GM18520 (cell line): ENCODE results near the gene DNAJB14.
"Not testable (repeated sequence)": the region's sequence is repeated elsewhere in the genome, so short reads cannot be mapped to it uniquely, and the experiment has no call there.

Source experiments
- ATAC-seq: cut with Tn5 transposase; IDR thresholded peaks from one replicate; pipeline ENCODE4 v1.9.1; 2021; ENCODE audit not compliant: unreplicated experiment

The DNAJB14 gene

DNA sequence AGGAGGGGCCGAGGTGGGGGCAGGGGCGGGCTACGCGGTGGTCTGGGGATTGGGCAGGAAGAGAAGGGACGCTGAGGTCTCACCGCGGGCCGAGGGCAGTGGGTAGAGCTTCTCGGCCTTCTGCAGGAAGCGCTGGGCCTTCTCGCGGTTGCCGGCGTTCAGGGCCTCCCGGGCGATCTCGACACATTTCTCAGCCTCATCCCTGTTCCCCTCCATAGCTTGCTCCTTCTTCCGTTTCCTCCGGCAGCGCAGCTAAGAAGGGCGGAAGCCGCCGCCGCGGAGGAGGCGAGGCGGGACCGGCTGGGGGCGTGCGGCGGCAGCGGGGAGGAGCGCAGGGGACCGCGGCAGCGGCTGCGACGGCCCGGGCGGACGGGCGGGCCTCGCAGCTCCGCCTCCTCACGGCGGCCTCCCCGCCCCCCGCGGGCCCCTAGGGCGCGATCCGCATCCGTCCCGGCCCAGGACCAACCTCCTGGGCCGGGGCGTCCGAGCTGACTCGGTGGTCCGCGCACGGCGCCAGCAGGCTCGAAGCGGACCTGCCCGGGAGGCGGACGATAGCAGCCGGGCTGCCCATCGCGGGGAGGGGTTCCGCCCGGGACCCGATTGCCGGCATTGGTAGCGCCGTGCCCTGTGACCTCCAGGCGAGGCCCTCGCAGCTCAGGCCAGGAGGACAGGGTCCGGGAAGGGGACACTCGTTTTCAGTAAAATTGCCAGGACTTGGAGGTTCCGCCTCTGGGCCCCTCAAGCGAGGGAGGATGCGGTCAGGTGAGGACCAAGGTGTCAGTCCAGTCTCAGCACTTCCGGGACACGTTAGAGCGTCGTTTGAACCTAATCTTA is at the start of gene DNAJB14:
TSS of gene DNAJB14 (minus strand) at position 263 of the 834 bp plus-strand sequence. CDS start at position 216, 47 bp downstream.
- ATAC-seq = peak; percentile 28

DNA sequence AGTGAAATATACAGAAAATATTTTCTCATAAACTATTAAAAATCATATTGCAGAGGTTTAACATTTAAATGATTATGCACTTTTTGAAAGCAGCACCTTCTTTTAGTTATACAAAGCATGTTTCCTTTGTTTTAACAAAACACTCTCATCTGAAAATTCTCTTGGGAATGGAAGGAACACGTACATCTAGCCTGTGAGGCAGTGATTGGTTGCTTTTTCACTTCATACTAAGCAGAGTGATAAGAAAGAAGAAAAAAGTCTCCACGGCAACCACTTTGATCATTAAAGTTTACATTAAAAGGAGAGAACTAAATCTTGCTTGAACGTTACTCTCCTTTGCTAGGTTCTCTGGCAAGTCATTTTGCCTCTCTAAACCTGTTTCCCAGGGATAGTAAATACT is 45.3 kb upstream of the DNAJB14 start:
- ATAC-seq = no peak

DNA sequence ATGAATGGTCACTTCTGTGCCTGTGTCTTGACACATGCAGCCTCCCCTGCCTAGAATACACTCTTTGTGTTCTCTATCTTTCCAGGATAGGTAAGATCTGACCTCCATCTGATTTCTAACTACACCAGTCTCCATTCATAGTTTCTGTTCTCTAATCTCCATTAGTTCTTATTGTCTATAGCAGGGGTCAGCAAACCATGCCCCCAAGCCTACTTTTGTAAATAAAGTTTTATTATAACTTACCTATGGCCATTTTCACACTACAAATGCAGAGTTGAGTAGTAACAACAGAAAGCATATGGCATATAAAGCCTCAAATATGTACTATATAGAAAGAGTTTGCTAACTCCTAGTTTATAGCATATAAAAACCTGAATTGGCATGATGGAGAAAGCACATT is 41.3 kb upstream of the DNAJB14 start:
- ATAC-seq = no peak

DNA sequence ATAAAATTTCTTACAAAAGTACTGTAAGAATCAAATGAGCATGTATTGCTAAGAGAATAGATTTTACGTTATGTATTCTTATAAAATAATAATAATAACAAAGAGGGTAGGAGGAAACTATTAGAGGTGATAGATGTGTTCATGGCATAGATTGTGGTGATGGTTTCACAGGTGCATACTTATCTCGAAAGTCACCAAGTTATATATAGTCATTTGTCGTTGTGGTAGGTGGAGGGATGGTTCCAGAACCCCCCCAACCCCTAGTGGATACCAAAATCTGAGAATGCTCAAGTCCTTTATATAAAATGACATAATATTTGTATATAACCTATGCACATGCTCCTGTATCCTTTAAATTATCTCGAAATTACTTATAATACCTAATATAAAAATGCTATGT is 40.4 kb upstream of the DNAJB14 start:
- no peak for ATAC-seq

DNA sequence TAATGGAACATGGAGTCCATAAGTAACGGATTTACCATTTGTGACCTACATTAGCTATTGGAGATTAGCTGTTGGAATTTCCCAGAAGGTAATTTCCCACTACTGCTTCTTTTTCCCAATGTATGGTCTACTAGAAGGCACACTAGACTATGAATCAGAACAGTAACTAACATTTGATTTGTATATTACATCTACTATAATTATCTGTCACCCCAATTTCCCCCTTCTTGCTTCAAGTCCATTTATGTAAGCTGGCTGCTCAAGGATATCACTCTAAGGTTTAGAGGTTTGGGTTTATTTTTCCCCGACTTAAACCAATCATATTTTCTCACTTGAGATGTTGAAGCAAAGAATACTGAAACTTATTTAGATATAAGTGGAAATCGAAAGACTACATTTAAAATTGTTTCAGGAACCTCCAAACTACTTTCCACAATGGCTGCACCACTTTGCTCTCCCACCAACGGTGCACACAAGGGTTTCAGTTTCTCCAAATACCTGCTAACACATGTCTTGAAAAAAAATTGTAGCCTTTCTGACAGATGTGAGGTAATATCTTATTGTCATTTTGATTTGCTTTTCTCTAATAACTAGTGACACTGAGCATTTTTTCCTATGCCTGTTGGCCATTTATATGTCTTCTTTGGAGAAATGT is 37.0 kb upstream of the DNAJB14 start:
- no peak for ATAC-seq

DNA sequence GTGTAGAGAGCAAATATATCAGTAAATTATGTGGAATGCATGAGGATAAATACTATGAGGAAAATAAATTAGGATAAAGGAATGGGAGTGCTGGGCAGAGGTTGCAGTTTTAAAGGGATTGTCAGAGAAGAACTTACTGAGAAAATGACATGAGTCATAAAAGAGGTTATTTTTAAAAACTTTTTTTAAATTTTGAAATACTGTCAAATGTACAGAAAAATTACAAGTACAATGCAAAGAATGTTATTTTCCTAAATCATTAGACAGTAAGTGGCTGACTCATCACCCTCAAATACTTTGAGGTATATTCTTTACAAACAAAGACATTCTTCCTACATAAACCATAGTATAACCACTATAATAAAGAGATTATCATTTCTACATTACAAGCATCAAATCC is 33.5 kb upstream of the DNAJB14 start:
- ATAC-seq = no peak

DNA sequence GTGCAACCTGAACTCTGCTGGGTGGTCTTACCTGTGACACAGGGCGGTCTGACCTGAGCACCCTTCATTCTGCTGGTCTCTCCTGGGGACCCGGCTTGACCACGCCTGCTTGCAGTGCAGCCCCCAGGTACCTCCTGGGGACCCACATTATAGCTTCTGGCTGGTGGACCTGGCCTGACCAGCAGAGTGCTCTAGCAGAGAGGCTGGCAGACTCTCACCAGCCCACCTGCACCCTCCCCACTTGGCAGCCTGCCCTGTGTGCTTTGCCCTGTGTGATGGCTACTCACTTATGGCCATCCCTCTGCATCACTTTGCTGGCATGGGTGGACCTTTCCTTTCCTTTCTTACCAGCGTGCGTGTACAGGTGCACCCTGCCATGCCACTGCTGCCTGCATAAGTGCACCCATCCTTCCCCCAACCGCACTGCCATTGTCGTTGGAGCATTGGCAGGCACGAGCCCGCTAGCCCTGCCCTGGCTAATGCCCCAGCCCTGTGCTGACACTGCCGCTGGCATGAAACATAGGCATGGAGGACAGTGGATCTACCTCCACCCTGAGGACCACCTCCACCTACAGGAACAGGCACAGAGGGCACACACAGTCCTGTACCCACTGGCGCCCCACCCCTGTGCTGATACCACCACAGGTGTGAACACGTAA is 25.2 kb upstream of the DNAJB14 start:
- no peak for ATAC-seq

DNA sequence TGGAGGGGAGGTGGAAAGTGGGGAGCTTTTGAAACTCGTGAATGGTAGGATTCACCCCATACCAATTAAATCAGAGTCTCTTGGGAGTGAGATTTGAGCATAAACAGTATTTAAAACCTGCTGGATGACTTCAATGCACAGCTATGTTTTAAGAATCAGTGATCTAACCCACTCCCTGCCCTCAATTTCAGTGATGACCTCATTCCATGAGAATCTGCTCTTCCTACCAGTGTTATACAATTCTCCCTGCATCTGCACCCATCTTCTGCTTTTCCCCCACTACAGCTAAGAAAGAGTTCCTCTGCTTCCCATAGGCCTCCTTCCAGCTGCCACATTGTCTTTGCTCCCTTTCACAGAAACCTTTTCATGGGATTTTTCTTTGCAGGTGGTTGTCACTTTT is 21.9 kb upstream of the DNAJB14 start:
- no peak for ATAC-seq

DNA sequence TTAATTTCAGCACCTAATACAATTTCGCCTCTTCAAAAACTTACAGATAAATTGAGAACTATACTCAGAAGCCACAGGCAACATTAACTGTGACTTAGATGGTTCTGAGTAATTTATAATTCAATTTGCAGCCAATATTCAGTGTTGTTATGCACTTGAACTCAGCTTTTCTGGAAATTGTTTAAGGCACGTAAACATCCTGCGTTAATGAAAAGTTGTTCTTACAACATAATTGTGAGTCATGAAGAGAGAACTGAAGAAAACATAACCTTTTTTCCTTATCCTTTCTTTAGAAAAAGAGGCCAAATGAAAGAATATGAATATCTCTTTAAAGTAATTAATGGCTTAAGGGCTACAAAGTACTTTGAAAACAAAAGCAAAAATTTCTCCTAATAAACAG is 20.3 kb upstream of the DNAJB14 start:
- no peak for ATAC-seq

DNA sequence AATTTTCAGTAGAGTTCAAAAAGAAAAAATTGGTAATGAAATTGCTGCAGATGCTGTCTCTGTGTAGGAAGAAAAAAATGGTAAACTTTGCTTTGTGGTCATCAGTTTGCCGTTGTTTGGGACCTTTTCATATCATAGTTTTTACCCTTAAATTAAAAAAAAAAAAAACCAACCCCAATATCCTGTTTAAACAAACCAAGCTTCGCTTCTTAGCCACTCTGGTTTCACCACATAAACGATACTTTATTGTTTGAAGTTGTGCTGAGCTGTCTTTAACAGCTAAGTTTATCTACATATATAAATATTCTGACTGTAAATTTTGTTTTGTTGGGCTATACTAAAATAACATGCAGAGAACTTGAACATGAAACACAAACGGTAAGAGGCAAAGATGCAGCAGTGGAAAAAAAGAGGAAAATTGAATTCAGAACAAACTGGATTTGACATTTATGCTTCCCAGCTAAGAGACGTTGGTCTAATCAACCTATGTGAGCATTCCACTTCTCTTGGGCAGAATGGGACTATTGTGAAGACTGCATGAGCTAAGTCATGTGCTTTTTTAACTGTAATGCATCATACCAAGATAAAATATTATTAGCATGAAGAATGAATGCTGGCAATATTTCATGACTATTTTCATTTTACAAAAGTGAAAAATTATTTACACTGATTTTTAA is 19.4 kb upstream of the DNAJB14 start:
- ATAC-seq = no peak

DNA sequence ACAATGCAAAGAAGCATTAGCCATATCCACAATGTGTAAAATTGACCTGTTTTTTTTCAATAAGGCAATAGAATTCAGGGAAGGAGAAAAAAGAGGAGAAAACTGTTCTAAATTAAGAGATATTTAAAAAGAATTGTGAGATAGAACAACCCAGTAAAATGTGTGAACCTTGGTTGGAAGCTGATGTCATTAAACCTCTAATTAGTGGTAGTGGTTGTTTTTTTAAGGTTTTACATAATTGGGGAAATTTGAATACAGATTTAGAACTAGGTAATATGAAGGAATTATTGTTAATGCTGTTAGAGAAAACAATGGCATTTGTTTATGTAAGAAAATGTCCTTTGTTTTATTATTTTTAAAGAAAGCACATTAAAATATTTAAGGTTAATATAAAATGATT is 18.8 kb upstream of the DNAJB14 start:
- no peak for ATAC-seq

DNA sequence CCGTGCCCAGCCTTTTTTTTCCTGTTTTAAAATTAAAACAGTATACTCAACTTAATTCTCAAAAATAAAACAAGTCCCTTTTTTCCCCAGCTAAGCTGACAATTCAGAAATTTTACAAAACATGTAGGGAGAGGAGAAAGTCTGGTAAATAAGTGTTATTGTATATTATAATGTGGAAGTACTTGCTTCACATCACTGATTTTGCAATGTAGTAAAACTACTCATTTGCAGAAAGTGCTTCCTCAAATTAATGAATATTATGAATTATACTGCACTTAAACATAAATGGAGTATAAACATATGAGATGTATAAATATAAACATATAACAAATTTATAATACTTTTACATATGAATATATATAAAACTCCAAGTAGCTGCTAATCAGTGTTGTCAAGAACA is 15.3 kb upstream of the DNAJB14 start:
- ATAC-seq = no peak

DNA sequence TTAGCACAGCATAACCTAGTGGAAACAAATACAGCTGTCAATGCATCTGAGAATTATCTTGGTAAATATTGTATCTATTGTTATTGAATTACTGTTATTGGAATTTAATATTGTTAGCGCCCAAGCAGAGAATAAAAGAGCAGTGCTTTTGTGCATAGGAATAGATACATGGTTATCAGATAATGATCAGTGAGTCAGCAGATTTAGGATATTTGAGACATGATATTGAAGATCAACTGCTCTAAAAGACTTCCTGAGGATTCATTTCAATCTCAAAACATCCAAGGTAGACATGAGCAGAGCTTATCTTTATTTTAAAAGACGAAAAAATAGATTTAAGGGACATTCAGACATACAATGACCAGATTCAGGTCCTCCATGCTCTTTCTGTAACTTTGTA is 14.2 kb upstream of the DNAJB14 start:
- ATAC-seq = no peak

DNA sequence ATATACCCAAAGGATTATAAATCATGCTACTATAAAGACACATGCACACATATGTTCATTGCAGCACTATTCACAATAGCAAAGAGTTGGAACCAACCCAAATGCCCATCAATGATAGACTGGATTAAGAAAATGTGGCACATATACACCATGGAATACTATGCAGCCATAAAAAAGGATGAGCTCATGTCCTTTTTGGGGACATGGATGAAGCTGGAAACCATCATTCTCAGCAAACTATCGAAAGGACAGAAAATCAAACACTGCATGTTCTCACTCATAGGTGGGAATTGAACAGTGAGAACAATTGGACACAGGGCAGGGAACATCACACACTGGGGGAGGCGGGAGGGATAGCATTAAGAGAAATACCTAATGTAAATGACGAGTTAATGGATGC is 11.8 kb upstream of the DNAJB14 start:
- ATAC-seq = not testable (repeated sequence)

DNA sequence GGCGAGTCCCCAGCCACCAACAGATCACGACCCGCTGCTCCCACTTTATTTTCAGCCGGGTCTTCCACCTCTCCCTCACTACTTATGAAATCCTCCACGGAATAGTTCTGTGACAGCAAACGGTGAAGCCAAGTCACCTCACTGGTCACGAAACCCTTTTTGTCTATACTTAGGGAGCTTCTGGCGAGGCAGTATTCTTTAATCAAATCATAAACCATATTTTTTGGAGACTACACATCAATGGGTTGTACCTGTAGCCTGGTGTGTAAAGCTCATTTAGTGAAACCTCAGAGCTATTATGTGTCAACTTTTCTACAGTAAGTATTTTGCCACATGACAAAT is 4.5 kb upstream of the DNAJB14 start:
- ATAC-seq = no peak

DNA sequence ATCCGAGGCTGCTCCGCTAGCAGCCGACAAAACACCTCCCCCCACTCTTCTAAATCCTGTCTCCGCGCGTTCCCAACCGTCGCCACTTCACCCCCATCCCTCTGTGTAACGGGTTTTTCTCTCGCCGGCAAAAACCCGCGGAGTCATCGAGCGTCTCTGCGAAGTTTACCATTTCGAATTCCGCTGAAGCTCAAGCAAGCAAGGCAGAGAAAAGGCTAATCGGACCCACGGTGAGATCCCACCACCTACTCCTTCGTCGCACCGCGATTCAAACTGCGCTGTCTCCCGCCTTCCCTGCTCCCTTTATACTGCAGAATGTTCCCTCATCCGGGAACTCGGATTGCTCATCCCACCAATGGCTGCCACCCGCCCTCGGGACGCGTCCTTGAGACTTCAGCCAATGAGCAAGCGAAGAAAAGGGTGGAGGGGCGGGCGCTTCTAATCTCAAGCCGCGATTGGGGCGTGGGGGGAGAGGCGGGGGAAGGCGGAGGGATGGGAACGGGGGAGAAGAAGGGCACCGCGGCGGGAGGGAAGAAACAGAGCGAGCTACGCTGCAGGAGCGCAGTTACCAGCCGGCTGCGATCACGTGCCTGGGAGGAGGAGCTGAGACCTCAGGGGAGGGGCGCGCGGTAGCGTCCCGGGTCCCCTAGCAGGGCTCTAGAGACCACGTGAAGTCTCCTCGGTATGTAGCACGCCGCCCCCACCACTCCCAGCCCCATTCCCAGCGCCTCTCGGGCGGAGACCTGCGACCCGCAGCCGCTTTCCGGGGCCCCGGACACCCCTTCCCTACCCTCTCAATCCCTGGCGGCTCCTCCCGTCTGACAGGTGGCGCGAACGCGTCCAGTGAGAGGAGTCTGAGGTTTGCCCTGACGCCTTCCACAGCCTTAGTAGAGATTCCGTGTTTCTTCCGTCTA is 3.8 kb upstream of the DNAJB14 start, which contains the start of gene H2AZ1:
TSS of gene H2AZ1 (minus strand) at position 277 of the 914 bp plus-strand sequence. CDS start at position 172, 105 bp downstream.
- ATAC-seq = peak; percentile 51

DNA sequence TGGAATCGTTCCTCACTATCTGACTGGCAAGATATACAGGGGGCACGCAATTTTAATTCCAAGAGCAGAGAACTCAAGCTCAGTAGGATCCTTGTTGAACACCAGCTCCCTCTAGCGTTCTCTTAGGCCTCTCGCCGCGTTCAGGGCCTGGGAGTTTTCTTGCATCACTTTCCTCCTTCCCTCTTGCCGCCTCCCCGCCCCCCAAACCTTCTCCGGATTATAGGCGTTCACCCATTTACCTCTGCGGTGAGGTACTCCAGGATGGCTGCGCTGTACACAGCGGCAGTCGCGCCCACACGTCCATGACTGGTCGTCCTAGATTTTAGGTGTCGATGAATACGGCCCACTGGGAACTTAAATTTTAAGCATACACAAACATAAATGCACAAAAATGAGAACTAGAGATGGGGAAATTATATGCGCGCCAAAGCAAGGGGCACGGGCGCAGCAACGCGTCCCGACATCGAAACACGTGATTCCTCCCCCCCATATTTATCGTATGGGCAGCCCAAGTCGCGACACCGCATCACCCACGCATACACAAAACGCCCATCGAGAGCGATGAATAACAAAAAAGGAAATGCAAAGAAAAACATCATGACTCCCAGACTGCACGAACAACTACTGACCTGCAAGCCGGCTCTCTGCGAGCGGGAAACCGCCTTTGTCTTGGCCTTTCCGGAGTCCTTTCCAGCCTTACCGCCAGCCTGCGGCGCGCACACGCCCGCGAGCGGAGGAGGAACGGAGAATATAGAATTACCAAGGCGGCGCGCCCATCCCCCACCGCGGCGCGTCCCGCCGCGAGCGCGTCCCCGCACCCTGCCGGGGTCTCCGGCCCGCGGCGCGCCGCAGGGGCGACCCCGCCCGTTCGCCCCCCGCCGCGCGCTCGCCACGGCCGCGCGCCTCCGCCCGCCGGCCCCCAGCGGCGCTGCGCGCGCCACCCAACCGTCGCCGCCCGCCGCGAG is 2.9 kb upstream of the DNAJB14 start:
- peak; percentile 16 for ATAC-seq

DNA sequence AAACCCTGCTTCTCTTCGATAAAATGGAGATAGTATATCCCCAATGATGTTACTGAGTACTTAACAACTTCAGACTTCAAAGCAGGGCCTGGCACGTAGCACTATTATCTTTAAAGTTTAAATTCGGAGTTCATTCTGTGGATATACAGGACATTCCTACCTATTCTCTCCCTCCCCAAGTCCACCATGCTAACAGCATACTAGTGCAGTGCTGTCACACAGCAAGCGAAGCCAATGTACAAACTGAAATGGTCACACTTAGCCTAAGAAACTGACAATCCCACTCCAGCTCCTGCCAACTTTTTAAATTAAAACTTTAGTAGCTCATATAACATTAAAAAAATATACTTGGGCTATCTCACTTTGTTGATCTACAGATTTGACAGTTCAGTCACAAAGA is 1.2 kb upstream of the DNAJB14 start:
- no peak for ATAC-seq

DNA sequence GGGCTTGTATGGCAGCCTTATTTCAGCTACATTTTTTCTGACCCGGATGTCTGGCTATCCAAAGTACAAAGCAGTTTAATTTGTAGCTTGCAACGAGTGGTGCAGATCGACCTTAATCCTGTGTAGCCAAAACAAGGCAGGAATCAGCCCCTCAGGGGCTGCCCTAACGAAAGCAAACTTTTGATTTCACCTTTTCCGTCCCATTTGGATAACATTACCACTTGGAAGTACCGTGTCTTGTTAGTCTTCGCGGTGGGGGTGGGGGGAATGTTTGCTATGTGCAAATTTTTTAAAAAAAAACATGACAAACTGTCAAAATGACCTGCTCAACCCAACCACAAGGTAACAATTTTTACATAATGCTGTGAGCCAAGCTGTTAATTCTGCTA is 766 bp upstream of the DNAJB14 start:
- no peak for ATAC-seq
